Fibroblast of lung (primary cell): Measurements from ENCODE around the gene NR2C2. TPM values are rescaled to one million over a fixed set of nuclear protein-coding genes. Genes with fewer than 3 reads are reported as not detected.

Experiments
- DNase-seq, 2 donors: peaks; one replicate each; pipeline versions ENCODE4 v3.0.0 to v3.0.0-alpha.2; 2010; ENCODE audit warnings: low read depth in 2 of 2
- H2AFZ ChIP-seq: 2 replicates; pipeline ENCODE4 v1.5.1; 2012; ENCODE audit warnings: low read length, control low read depth, inconsistent platforms
- H3K27ac ChIP-seq: 2 replicates; pipeline ENCODE4 v1.5.1; 2011; ENCODE audit warnings: low read length, control low read depth; ENCODE audit not compliant: insufficient read depth
- H3K27me3 ChIP-seq: 2 replicates; pipeline ENCODE4 v1.5.1; 2011; ENCODE audit warnings: mild to moderate bottlenecking, low read length; ENCODE audit not compliant: control insufficient read depth, insufficient read depth
- H3K36me3 ChIP-seq: 2 replicates; pipeline ENCODE4 v1.5.1; 2011; ENCODE audit warnings: low read length; ENCODE audit not compliant: control insufficient read depth, insufficient read depth
- H3K4me1 ChIP-seq: 2 replicates; pipeline ENCODE4 v1.5.1; 2011; ENCODE audit warnings: low read length; ENCODE audit not compliant: control insufficient read depth, insufficient read depth; ENCODE audit errors: extremely low read depth
- H3K4me2 ChIP-seq: 2 replicates; pipeline ENCODE4 v1.5.1; 2011; ENCODE audit warnings: low read length, control low read depth; ENCODE audit not compliant: insufficient read depth; ENCODE audit errors: extremely low read depth
- H3K4me3 ChIP-seq, 4 experiments: fragments of 200-600 bp in 1 of 4; sonication (generic) in 1 of 4; replicated peaks in 1 of 4; 2 replicates each; pipeline ENCODE4 v1.5.1; 2011 to 2016; ENCODE audit warnings: low read length in 4 of 4, low read depth in 3 of 4, mild to moderate bottlenecking in 3 of 4, control low read depth in 2 of 4, inconsistent platforms in 1 of 4, mixed read lengths in 1 of 4; ENCODE audit not compliant: insufficient read depth in 1 of 4; ENCODE audit errors: control extremely low read depth in 1 of 4
- H3K79me2 ChIP-seq: 2 replicates; pipeline ENCODE4 v1.5.1; 2012; ENCODE audit warnings: mild to moderate bottlenecking, low read length, inconsistent platforms; ENCODE audit not compliant: control insufficient read depth, insufficient read depth
- H3K9ac ChIP-seq: 2 replicates; pipeline ENCODE4 v1.5.1; 2011; ENCODE audit warnings: mild to moderate bottlenecking, low read length, control low read depth; ENCODE audit not compliant: insufficient read depth
- H3K9me3 ChIP-seq: 2 replicates; pipeline ENCODE4 v1.5.1; 2012; ENCODE audit warnings: low read depth, low read length; ENCODE audit not compliant: control insufficient read depth, insufficient read depth
- H4K20me1 ChIP-seq: 2 replicates; pipeline ENCODE4 v1.5.1; 2011; ENCODE audit warnings: low read length; ENCODE audit not compliant: control insufficient read depth, insufficient read depth; ENCODE audit errors: extremely low read depth
- EZH2 ChIP-seq: IDR thresholded peaks from 2 replicates; pipeline ENCODE4 v1.5.1; 2012; ENCODE audit warnings: low read length, control low read depth, mild to moderate bottlenecking; ENCODE audit errors: missing control alignments
- polyA plus RNA-seq, 2 donors: library from polyadenylated mRNA; depleted of rRNA in 1 of 2; stranded (reverse) in 1 of 2; unstranded in 1 of 2; fragments of >200 nt; gene quantifications; 2 replicates each; pipeline ENCODE4 v1.2.1, GENCODE V29; 2011 to 2012; ENCODE audit warnings: missing spikeins in 1 of 2
- total RNA-seq: library from RNA; depleted of rRNA; stranded (reverse); fragments of >200 nt; gene quantifications from 2 replicates; pipeline ENCODE4 v1.2.1, GENCODE V29; 2014
- TF ChIP-seq, protein P1 (sequence below), 2 donors: IDR thresholded peaks in 1 of 2; conservative IDR thresholded peaks in 1 of 2; 1 replicate in 1 of 2; 2 replicates in 1 of 2; pipeline ENCODE4 v1.5.1; 2011 to 2012; ENCODE audit warnings: low read length in 2 of 2, control low read depth in 1 of 2, inconsistent platforms in 1 of 2, low read depth in 1 of 2, mild to moderate bottlenecking in 1 of 2

NR2C2 gene
- total and polyA plus RNA-seq, 2 donors (not counting 1 experiment from before 2014, with no cell fraction given): 15.0 to 27.9 TPM

GRCh38 chr3:14921811-14922705 is 25.3 kb upstream of the NR2C2 start:
- Histone ChIP-seq H2AFZ (no peak overlapping the region), H3K4me1 (no peaks in the 10 kb centered on the region), H3K4me3 (no peak overlapping the region), H3K27me3 (no peaks in the 10 kb centered on the region), H3K27ac (no peak overlapping the region), H3K4me2 (no peak overlapping the region), H3K36me3 (no peaks in the 10 kb centered on the region), H3K9ac (no peak overlapping the region), H3K9me3 (no peaks in the 10 kb centered on the region), H3K79me2 (no peaks in the 10 kb centered on the region), H4K20me1 (no peaks in the 10 kb centered on the region)
- peak in 1 of 2 donors; percentile 37 for DNase-seq
- no peak for TF ChIP-seq EZH2
- TF ChIP-seq, protein P1, sequence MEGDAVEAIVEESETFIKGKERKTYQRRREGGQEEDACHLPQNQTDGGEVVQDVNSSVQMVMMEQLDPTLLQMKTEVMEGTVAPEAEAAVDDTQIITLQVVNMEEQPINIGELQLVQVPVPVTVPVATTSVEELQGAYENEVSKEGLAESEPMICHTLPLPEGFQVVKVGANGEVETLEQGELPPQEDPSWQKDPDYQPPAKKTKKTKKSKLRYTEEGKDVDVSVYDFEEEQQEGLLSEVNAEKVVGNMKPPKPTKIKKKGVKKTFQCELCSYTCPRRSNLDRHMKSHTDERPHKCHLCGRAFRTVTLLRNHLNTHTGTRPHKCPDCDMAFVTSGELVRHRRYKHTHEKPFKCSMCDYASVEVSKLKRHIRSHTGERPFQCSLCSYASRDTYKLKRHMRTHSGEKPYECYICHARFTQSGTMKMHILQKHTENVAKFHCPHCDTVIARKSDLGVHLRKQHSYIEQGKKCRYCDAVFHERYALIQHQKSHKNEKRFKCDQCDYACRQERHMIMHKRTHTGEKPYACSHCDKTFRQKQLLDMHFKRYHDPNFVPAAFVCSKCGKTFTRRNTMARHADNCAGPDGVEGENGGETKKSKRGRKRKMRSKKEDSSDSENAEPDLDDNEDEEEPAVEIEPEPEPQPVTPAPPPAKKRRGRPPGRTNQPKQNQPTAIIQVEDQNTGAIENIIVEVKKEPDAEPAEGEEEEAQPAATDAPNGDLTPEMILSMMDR (conservative IDR thresholded peaks at IDR 0.05 in 1 of 2, IDR thresholded peaks at IDR 0.05 in 1 of 2; ENCODE audit: low read depth in 1 of 2, low read length in 2 of 2): no peak

DNA sequence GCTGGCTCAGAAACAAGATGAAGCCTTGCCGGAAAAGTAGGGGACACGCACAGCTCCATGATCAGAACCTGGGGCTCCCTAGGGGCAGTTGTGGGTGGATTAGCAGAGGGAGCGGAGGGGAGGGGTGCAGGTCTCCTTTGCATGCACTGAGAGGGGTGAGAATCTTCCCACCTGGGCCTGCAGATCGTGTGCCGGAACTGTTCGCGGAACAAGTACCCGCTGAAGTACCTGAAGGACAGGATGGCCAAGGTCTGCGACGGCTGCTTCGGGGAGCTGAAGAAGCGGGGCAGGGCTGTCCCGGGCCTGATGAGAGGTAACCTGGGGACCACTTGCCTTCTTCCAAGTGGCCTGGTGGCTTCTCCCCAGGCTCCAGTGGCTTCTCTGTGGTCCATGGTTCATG is 24.5 kb upstream of the NR2C2 start:
- H3K9me3 ChIP-seq: no peaks in the 10 kb centered on the region
- no peak overlapping the region for H3K27ac ChIP-seq
- TF ChIP-seq, protein P1 (conservative IDR thresholded peaks at IDR 0.05 in 1 of 2, IDR thresholded peaks at IDR 0.05 in 1 of 2; ENCODE audit: low read depth in 1 of 2, low read length in 2 of 2): no peak
- TF ChIP-seq EZH2: no peak
- H3K79me2 ChIP-seq: no peaks in the 10 kb centered on the region
- H2AFZ ChIP-seq: no peak overlapping the region
- H4K20me1 ChIP-seq: no peaks in the 10 kb centered on the region
- no peak overlapping the region for H3K9ac ChIP-seq
- no peak overlapping the region for H3K4me2 ChIP-seq
- H3K4me3 ChIP-seq: no peak overlapping the region
- no peaks in the 10 kb centered on the region for H3K27me3 ChIP-seq
- H3K36me3 ChIP-seq: no peaks in the 10 kb centered on the region
- no peak for DNase-seq
- no peaks in the 10 kb centered on the region for H3K4me1 ChIP-seq

DNA sequence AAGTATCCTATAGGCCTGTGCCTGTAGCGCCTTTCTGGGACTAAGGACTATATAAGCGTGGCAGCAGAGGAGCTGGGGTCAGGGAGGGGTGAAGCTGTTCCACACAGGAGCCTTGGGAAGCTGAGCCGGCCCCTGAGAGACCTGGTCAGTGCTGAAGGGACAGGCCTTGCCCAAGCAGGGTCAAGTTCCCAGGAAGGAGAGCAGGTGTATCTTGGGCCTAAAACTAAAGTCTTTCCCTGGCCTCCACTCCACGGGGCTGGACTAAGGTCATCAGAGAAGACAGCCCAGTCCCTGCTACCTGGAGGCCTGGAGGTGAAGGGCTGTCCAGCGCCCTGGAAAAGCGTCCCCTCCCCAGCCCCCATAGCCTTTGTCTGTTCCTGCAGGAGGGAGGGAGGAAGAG is 23.9 kb upstream of the NR2C2 start:
- no peak overlapping the region for H3K9ac ChIP-seq
- TF ChIP-seq EZH2: no peak
- TF ChIP-seq, protein P1 (conservative IDR thresholded peaks at IDR 0.05 in 1 of 2, IDR thresholded peaks at IDR 0.05 in 1 of 2; ENCODE audit: low read depth in 1 of 2, low read length in 2 of 2): no peak
- DNase-seq: no peak

More for the DNA sequence above, 23.9 kb upstream of the NR2C2 start:
- Histone ChIP-seq H3K4me1 (no peaks in the 10 kb centered on the region), H3K4me2 (no peak overlapping the region), H3K4me3 (no peak overlapping the region), H3K79me2 (no peaks in the 10 kb centered on the region), H3K36me3 (no peaks in the 10 kb centered on the region), H4K20me1 (no peaks in the 10 kb centered on the region), H2AFZ (no peak overlapping the region), H3K27ac (no peak overlapping the region), H3K9me3 (no peaks in the 10 kb centered on the region), H3K27me3 (no peaks in the 10 kb centered on the region)
